ENCODE data around the gene MRTO4.
"Not testable (repeated sequence)": the region's sequence is repeated elsewhere in the genome, so short reads cannot be mapped to it uniquely, and the experiment has no call there.

DNA sequence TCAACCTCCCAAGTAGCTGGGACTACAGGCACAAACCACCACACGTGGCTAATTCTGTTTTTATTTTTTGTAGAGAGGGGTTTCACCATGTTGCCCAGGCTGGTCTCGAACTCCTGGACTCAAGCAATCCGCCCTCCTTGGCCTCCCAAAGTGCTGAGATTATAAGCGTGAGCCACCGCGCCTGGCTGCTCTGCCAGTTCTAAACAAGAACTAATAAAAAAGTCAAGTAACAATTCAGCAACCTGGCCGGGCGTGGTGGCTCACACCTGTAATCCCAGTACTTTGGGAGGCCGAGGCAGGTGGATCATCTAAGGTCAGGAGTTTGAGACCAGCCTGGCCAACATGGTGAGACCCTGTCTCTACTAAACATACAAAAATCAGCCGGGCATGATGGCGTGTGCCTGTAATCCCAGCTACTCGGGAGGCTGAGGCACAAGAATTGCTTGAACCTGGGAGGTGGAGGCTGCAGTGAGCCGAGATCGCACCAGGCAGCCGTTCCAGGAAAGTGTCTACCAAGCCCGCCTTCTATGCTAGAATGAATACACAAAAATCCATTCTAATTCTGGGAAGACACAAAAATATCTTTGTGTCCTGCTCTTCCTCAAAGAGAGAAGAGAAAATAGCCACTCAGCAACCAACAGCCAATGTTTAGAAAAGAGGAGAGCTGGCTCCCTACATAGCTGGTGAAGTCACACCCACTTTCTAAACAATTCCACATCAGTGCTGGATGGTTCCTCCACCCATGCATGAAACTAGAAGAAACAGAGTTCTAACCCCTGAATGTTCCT lies 19.7 kb upstream of the MRTO4 start:
- not testable (repeated sequence) for TF ChIP-seq POLR2A (IDR thresholded peaks at IDR 0.05; ENCODE audit: low read depth); EP300 (IDR thresholded peaks at IDR 0.05)
- TF ChIP-seq, protein P1, sequence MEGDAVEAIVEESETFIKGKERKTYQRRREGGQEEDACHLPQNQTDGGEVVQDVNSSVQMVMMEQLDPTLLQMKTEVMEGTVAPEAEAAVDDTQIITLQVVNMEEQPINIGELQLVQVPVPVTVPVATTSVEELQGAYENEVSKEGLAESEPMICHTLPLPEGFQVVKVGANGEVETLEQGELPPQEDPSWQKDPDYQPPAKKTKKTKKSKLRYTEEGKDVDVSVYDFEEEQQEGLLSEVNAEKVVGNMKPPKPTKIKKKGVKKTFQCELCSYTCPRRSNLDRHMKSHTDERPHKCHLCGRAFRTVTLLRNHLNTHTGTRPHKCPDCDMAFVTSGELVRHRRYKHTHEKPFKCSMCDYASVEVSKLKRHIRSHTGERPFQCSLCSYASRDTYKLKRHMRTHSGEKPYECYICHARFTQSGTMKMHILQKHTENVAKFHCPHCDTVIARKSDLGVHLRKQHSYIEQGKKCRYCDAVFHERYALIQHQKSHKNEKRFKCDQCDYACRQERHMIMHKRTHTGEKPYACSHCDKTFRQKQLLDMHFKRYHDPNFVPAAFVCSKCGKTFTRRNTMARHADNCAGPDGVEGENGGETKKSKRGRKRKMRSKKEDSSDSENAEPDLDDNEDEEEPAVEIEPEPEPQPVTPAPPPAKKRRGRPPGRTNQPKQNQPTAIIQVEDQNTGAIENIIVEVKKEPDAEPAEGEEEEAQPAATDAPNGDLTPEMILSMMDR (IDR thresholded peaks at IDR 0.05), result not testable (repeated sequence)
